Suprapubic skin (tissue), 4 donors: ENCODE data around the gene ZC3HAV1L.

Experiments used
- EP300 ChIP-seq: sonication (generic); formaldehyde crosslinking; IDR thresholded peaks from one replicate; pipeline ENCODE4 v1.6.1; 2017; ENCODE audit warnings: antibody characterized with exemption
- POLR2AphosphoS5 ChIP-seq, 3 donors: sonication (generic); formaldehyde crosslinking; IDR thresholded peaks; one replicate each; pipeline ENCODE4 v1.6.1; 2017; ENCODE audit warnings: antibody characterized with exemption in 3 of 3
- TF ChIP-seq, protein P1 (sequence below), 2 donors: fragments of 200-600 bp in 1 of 2; fragments of 450-650 bp in 1 of 2; sonication (generic) in 1 of 2; IDR thresholded peaks; one replicate each; pipeline ENCODE4 v1.5.1; 2016 to 2019; ENCODE audit warnings: antibody characterized with exemption in 2 of 2, mild to moderate bottlenecking in 1 of 2, moderate library complexity in 1 of 2

DNA sequence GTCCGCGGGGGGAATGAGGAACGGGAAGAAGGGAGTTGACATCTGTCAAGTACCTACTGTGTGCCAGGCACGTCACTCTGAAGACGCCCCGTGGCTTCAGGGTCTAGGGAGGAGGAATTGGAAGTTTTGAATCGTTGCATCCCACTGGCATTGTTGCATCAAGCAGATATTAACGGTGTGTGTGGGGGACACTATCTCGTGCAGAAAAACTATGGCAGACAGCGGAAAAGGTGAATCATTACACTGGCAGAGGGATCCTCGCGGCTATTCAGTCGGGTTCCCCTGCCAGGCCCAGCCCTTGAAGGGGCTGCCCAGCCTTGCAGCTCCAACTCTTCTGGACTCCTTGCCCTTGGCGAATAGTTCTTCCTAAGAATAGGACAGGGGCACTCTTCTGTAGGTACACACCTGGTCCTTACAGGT, 53.6 kb downstream of the ZC3HAV1L start:
- TF ChIP-seq POLR2AphosphoS5 (IDR thresholded peaks at IDR 0.05): no peak
- TF ChIP-seq, protein P1, sequence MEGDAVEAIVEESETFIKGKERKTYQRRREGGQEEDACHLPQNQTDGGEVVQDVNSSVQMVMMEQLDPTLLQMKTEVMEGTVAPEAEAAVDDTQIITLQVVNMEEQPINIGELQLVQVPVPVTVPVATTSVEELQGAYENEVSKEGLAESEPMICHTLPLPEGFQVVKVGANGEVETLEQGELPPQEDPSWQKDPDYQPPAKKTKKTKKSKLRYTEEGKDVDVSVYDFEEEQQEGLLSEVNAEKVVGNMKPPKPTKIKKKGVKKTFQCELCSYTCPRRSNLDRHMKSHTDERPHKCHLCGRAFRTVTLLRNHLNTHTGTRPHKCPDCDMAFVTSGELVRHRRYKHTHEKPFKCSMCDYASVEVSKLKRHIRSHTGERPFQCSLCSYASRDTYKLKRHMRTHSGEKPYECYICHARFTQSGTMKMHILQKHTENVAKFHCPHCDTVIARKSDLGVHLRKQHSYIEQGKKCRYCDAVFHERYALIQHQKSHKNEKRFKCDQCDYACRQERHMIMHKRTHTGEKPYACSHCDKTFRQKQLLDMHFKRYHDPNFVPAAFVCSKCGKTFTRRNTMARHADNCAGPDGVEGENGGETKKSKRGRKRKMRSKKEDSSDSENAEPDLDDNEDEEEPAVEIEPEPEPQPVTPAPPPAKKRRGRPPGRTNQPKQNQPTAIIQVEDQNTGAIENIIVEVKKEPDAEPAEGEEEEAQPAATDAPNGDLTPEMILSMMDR (IDR thresholded peaks at IDR 0.05): no peak
- TF ChIP-seq EP300: no peak
